GM18498 (cell line): ENCODE measurements around the gene CBX3.
"Not testable (repeated sequence)": the region's sequence is repeated elsewhere in the genome, so short reads cannot be mapped to it uniquely, and the experiment has no call there.

Experiments
- ATAC-seq: cut with Tn5 transposase; IDR thresholded peaks from one replicate; pipeline ENCODE4 v1.9.1; 2021; ENCODE audit warnings: mild to moderate bottlenecking, moderate library complexity; ENCODE audit not compliant: unreplicated experiment

The CBX3 gene

DNA sequence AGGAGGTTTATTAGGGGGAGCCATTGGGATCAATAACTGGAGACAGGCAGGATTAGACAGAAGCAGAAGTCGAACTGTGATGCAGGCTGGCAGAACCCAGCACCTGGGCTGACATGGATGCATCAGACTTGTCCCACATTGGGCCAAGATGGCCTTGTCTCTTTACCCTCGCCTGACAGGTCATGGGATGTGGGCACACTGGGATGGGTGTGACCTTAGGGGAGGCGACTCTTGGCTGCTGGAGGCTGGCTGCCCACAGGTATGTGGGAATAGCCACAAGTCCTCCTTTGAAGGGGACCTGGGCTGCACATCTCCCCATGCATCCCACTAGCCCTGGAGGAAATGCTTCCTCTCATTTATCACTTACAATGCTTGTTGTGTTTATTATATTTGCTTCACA lies 32.3 kb upstream of the CBX3 start:
- no peak for ATAC-seq

DNA sequence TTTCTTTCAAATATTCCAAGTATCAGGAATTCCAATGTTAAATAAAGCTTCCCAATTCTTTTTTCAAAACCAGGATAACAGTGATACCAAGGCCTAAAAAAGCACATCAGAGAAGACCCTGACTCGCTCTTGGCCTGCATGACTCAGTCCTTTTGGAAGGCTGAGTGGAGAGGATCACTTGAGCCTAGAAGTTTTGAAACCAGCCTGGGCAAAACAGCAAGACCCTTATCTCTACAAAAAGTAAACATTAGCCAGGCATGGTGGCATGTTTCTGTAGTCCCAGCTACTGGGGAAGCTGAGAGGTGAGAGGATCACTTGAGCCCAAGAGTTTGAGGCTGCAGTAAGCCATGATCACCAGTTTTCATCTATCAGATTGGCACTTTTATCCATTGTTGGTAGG lies 30.9 kb upstream of the CBX3 start:
- no peak for ATAC-seq

DNA sequence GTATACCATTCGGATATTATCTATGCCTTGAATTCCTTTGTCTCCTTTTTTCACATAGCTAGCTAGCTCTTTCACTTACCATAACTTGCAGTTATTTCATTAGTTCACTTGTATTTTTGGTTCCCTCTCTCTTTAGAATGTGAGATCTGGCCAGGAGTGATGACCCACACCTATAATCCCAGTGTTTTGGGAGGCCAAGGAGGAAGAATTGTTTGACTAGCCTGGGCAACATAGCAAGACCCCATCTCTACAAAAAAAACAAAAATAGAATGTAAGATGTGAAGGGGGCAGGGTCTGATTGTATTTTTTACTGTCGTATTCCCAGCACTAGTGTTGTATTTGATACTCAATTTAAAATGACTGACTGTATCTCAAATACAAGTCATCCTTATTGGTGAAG lies 29.9 kb upstream of the CBX3 start:
- no peak for ATAC-seq

DNA sequence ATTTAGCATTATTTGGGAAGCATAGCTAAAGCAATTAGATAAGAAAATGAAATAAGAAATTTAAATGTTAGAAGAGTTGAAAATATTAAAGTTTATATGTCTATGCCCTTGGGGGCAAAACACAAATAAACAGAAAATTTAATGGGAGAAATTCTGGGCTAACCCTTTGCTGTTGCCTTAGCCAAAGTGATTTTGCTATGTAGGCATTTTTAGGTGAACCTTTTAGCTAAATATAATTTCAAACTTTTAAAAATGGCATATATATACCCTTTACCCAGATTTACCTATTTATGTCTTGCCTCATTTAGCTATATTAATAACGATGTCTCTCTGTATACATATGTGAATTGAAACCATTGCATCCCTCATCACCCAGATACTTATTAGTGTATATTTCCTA lies 29.5 kb upstream of the CBX3 start:
- ATAC-seq, result no peak

DNA sequence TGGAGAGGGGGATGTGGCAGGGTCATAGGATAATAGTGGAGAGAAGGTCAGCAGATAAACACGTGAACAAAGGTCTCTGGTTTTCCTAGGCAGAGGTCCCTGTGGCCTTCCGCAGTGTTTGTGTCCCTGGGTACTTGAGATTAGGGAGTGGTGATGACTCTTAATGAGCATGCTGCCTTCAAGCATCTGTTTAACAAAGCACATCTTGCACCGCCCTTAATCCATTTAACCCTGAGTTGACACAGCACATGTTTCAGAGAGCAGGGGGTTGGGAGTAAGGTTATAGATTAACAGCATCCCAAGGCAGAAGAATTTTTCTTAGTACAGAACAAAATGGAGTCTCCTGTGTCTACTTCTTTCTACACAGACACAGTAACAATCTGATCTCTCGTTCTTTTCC lies 25.6 kb upstream of the CBX3 start:
- not testable (repeated sequence) for ATAC-seq

DNA sequence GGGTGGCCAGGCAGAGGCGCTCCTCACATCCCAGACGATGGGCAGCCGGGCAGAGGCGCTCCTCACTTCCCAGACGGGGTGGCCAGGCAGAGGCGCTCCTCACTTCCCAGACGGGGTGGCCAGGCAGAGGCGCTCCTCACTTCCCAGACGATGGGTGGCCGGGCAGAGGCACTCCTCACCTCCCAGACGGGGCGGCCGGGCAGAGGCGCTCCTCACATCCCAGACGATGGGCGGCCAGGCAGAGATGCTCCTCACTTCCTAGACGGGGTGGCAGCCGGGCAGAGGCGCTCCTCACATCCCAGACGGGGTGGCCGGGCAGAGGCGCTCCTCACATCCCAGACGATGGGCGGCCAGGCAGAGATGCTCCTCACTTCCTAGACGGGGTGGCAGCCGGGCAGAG lies 24.8 kb upstream of the CBX3 start:
- not testable (repeated sequence) for ATAC-seq

DNA sequence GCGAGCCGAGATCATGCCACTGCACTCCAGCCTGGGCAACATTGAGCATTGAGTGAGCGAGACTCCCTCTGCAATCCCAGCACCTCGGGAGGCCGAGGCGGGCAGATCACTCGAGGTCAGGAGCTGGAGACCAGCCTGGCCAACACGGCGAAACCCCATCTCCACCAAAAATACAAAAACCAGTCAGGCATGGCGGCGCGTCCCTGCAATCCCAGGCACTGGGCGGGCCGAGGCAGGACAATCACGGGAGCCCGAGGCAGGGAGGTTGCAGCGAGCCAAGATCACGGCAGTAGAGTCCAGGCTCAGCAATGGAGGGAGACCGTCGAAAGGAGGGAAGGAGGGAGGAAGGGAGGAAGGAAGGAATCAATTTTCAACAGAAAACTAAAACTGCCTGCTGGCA lies 24.3 kb upstream of the CBX3 start:
- not testable (repeated sequence) for ATAC-seq

DNA sequence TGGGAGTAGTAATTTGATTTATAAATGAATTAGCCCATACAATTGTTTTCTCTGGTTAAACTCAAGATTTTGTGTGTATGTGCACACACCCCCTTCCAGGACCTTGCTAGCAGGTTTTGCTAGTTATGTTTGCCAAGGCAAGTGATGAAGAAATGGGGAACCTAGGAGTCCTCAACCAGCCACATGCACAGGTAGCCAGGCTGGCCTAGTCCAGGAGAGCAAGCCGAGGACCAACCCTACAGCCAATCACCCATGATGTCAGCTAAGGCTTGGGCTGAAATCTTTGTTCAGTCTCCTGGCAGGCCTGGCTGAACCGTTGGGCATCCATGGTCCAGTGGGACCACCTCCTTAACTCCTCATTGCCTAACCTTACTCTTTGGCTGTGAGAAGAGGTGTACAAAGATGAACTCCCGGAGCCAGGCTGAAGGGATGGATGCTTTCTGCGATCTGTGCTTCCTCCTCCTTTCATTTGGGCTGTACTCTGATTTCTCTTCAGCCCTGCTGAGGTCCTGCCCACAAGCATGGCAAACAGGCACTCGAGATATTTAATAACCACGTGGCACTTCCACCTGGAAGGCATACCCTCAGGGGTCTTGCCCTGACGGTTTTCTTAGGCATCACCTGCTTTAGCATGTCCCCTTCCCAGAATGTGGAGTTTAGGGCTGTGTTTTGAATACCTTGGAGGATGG lies 23.1 kb upstream of the CBX3 start:
- ATAC-seq, result no peak

DNA sequence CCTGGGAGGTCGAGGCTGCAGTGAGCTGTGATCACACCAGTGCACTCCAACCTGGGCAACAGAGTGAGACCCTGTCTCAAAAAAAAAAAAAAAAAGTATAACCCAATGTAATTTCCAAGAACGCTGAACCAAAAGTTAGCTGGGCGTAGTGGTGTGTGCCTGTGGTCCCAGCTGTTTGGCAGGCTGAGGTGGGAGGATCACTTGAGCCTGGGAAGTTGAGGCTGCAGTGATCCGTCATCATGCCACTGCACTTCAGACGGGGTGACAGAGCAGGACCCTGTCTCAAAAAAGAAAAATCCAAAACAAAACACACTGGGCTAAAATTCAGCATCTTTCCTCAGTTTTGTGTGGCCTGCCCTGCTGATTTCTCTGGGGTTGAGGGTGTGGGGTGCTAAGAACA lies 22.1 kb upstream of the CBX3 start:
- no peak for ATAC-seq

DNA sequence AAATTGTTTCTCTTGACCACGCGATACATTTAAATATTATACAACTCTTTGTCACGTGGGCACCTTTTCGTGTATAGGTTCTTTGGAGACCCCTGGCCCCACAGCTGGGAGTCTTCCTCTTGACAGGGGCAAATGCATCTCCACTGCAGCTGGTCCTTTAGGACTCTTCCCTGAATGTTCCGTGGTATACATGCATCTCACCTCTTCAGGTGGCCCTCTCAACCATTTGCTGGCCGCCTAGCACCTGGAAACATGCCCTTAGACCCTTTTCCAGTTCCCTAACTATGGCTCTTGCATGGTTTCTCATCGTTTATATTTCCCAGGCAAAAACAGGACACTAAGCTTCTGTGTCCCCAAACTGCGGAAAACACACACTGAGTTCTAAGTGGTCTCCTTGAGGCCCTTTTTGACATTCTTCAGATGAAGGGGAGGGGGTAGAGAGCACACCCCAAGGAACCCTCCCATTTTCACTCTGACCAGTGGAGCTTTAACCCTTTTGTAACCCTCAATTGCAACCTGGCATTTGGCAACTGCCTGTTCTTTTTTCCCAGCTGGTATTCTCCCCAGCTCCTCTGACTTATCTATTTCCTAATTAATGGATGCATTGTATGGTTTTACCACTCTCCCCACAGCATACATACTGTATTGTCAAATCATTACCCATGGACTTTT lies 21.6 kb upstream of the CBX3 start:
- no peak for ATAC-seq

DNA sequence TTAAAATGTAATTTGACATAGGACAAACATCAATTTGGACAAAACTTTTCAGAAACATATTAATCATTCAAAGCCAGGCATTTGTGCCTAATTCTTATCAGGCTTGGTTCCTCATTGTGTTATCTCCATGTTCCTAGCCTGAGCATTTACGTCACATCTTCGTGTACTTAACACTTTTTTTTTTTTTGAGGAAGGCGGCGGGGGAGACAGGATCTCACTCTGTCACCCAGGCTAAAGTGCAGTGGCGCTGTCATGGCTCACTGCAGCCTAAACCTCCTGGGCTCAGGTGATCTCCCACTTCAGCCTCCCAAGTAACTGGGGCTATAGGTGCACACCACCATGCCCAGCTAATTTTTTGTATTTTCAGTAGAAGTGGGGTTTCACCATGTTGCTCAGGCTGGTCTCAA lies 20.8 kb upstream of the CBX3 start:
- no peak for ATAC-seq

DNA sequence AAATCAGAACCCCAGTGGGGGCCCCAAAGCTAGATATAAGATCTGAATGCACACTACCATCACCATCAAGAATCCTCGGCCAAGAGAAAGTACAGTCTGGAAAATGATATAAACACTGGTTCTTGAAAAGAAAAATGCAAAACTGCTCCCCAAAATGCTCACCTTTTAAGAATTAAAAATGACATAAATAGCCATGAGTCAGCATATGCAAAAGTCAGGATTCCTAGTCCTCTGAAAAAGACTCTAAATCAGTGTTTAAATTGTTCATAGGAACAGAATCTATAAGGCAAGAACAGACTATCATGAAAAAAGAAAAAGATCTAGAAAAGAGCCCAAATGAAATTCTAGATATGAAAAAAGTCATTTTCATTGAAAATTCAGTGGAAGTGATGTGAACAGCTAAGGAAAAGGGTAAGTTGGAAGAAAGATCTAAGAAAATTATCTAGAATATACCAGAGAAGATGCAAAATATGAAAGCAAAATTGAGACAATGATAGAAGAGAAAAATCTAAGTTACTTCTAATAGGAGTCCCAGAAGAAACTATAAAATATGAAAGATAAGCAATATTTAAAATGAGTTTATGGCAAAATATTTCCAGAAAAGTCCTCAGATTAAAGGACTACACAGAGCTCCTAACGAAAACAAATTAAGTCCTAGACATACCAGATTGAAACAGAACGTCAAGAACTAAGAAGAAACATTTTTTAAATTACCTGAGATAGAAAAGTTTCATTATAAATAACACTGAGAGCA lies 19.9 kb upstream of the CBX3 start:
- no peak for ATAC-seq

DNA sequence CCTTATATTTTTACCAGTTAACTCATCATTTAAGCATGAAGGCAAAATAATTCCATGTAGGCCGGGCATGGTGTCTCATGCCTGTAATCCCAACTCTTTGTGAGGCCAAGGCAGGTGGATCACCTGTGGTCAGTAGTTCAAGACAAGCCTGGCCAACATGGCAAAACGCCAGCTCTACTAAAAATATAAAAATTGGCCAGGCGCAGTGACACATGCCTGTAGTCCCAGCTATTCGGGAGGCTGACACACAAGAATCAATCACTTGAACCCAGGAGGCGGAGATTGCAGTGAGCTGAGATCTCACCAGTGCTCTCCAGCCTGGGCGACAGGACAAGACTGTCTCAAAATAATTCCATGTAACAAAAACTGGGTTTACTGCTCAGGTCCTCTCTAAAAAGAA lies 19.3 kb upstream of the CBX3 start:
- ATAC-seq, result no peak

DNA sequence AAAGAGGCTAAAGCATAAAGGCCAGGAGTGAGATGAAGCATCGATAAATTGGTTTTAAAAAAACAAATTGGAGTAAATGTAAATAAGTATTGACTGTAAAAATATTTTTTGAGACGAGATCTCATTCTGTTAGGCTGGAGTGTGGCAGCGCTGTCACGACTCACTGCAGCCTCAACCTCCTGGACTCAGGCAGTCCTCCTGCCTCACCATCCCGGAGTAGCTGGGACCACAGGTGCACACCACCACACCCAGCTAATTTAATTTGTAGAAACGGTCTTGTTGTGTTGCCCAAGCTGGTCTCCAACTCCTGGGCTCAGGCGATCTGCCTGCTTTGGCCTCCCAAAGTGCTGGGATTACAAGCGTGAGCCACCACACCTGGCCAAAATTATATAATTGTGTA lies 18.8 kb upstream of the CBX3 start:
- no peak for ATAC-seq

DNA sequence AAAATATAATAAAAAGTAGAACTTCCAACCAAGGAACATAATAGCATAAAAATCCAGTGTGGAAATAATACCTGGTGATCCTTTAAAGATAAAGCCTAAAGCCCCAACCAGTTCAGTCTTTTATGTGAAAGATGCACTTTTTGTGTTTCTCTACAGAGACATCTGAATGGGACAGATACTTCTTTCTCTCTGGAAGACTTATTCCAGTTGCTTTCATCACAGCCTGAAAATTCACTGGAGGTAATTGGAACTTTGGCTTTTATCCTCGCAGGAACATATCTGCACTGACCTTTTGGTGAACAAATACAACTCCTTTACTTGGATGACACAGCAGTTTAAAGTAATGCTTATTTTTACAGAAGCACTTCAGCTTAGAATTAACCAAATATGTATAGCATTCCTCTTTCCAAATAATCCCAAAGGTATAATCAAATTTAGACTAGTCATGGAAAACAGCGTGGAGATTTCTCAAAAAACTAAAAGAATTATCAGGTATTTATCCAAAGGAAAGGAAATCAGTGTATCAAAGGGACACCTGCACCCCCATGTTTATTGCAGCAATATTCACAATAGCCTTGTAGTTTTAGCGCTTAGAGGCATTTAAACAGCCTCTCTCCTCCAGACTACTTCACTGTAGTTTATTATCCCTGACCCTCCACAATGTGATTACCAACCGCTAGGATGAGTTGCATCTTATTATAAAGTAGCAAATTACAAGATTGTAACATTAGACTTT lies 17.8 kb upstream of the CBX3 start:
- ATAC-seq, result no peak

DNA sequence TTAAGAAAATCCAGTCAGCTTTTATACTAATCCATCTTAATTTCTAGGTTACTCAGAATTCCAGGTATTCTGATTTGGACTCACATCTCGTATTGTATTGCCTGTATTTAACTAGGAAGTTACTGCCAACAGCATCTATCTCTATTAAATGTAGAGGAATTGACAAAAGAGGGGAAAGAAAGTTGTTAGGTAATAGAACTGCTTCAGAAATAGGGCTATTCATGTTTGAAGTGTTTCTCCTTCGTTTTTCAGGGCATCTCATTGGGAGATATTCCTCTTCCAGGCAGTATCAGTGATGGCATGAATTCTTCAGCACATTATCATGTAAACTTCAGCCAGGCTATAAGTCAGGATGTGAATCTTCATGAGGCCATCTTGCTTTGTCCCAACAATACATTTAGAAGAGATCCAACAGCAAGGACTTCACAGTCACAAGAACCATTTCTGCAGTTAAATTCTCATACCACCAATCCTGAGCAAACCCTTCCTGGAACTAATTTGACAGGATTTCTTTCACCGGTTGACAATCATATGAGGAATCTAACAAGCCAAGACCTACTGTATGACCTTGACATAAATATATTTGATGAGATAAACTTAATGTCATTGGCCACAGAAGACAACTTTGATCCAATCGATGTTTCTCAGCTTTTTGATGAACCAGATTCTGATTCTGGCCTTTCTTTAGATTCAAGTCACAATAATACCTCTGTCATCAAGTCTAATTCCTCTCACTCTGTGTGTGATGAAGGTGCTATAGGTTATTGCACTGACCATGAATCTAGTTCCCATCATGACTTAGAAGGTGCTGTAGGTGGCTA lies 17.1 kb upstream of the CBX3 start:
- ATAC-seq, result not testable (repeated sequence)

DNA sequence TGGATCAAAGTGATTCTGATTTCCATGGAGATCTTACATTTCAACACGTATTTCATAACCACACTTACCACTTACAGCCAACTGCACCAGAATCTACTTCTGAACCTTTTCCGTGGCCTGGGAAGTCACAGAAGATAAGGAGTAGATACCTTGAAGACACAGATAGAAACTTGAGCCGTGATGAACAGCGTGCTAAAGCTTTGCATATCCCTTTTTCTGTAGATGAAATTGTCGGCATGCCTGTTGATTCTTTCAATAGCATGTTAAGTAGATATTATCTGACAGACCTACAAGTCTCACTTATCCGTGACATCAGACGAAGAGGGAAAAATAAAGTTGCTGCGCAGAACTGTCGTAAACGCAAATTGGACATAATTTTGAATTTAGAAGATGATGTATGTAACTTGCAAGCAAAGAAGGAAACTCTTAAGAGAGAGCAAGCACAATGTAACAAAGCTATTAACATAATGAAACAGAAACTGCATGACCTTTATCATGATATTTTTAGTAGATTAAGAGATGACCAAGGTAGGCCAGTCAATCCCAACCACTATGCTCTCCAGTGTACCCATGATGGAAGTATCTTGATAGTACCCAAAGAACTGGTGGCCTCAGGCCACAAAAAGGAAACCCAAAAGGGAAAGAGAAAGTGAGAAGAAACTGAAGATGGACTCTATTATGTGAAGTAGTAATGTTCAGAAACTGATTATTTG lies 16.3 kb upstream of the CBX3 start:
- peak; percentile 37 for ATAC-seq

DNA sequence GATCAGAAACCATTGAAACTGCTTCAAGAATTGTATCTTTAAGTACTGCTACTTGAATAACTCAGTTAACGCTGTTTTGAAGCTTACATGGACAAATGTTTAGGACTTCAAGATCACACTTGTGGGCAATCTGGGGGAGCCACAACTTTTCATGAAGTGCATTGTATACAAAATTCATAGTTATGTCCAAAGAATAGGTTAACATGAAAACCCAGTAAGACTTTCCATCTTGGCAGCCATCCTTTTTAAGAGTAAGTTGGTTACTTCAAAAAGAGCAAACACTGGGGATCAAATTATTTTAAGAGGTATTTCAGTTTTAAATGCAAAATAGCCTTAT lies 15.7 kb upstream of the CBX3 start:
- ATAC-seq, result no peak

DNA sequence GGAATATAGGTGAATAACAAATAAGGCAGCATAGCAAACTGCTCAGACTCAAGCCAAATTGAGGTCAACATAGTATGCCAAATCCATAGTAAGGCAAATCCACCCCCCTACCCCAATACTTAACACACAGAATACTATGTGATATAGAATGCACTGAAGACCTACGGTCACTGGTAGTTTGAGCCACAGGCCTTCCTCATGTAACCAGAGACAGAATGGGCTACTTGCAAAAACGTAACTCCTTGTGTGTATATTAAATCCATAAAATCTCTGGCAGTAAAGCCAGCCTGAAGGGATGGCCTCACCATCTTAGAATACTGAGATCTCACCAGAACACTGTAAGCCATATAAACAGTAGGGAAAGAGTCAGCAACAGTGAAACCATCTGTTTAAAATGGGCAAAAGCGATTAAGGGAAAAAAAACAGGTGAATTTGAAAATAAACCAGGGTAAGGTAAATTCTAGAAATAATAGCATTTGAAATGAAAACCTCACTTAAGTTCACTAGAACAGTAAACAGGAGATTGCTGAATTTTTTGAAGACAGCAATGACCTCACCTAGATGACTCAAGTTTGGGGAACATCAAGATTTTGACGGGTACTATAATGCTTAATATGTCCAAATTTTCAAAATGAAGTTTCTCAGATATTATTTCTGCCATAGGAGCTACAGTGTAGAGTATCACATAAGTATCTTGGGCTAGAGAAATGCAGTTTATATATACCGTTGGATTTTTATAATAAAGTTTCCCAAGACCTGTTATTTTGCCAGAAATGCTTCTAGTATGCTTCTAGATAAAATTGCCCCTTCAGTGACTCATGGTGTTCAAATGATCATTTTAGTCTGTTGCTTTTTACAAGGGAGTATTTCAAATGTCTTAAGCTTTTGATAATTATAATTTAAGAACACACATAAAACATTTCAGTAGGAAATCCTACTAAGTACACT lies 14.9 kb upstream of the CBX3 start:
- no peak for ATAC-seq
